ENCODE measurements around the gene VASP.
A peak's percentile ranks its signal among the peaks of the same experiment; 100 is the strongest.

VASP gene

GRCh38 chr19:45524575-45525129 is 17.4 kb downstream of the VASP start:
- H3K4me3 ChIP-seq (ENCODE audit: control insufficient read depth, low read depth, low read length) = no peak overlapping the region
- TF ChIP-seq CTCF (conservative IDR thresholded peaks at IDR 0.05; ENCODE audit: control insufficient read depth, insufficient read depth, low read depth, low read length) = no peak
- no peak for DNase-seq (ENCODE audit: low read depth)

- TF ChIP-seq CTCF (conservative IDR thresholded peaks at IDR 0.05; ENCODE audit: control insufficient read depth, insufficient read depth, low read depth, low read length) = no peak
- DNase-seq (ENCODE audit: low read depth) = peak; percentile 66
- H3K4me3 ChIP-seq (ENCODE audit: control insufficient read depth, low read depth, low read length) = no peak overlapping the region
These were observed 18.9 kb downstream of the VASP start for GRCh38 chr19:45526143-45526542.

- no peak overlapping the region for H3K4me3 ChIP-seq (ENCODE audit: control insufficient read depth, low read depth, low read length)
- TF ChIP-seq CTCF (conservative IDR thresholded peaks at IDR 0.05; ENCODE audit: control insufficient read depth, insufficient read depth, low read depth, low read length) = no peak
- no peak for DNase-seq (ENCODE audit: low read depth)
These were observed 19.7 kb downstream of the VASP start for GRCh38 chr19:45526971-45527370.

- no peak for DNase-seq (ENCODE audit: low read depth)
- H3K4me3 ChIP-seq (ENCODE audit: control insufficient read depth, low read depth, low read length) = no peak overlapping the region
- no peak for TF ChIP-seq CTCF (conservative IDR thresholded peaks at IDR 0.05; ENCODE audit: control insufficient read depth, insufficient read depth, low read depth, low read length)
These were observed 20.5 kb downstream of the VASP start for GRCh38 chr19:45527731-45528130.

GRCh38 chr19:45528149-45528743 is 21.0 kb downstream of the VASP start:
- no peak overlapping the region for H3K4me3 ChIP-seq (ENCODE audit: control insufficient read depth, low read depth, low read length)
- TF ChIP-seq CTCF (conservative IDR thresholded peaks at IDR 0.05; ENCODE audit: control insufficient read depth, insufficient read depth, low read depth, low read length) = no peak
- DNase-seq (ENCODE audit: low read depth) = peak; percentile 75

- peak; percentile 27 for DNase-seq (ENCODE audit: low read depth)
- TF ChIP-seq CTCF (conservative IDR thresholded peaks at IDR 0.05; ENCODE audit: control insufficient read depth, insufficient read depth, low read depth, low read length) = no peak
- no peak overlapping the region for H3K4me3 ChIP-seq (ENCODE audit: control insufficient read depth, low read depth, low read length)
These were observed 21.6 kb downstream of the VASP start for GRCh38 chr19:45528744-45529419.
